ENCODE results near the gene ATP6V0E2. TPM values are rescaled to one million over a fixed set of nuclear protein-coding genes. Genes with fewer than 3 reads are reported as not detected.
"Not testable (repeated sequence)": the region's sequence is repeated elsewhere in the genome, so short reads cannot be mapped to it uniquely, and the experiment has no call there.

Gene ATP6V0E2
- 122 TPM for total RNA-seq

DNA sequence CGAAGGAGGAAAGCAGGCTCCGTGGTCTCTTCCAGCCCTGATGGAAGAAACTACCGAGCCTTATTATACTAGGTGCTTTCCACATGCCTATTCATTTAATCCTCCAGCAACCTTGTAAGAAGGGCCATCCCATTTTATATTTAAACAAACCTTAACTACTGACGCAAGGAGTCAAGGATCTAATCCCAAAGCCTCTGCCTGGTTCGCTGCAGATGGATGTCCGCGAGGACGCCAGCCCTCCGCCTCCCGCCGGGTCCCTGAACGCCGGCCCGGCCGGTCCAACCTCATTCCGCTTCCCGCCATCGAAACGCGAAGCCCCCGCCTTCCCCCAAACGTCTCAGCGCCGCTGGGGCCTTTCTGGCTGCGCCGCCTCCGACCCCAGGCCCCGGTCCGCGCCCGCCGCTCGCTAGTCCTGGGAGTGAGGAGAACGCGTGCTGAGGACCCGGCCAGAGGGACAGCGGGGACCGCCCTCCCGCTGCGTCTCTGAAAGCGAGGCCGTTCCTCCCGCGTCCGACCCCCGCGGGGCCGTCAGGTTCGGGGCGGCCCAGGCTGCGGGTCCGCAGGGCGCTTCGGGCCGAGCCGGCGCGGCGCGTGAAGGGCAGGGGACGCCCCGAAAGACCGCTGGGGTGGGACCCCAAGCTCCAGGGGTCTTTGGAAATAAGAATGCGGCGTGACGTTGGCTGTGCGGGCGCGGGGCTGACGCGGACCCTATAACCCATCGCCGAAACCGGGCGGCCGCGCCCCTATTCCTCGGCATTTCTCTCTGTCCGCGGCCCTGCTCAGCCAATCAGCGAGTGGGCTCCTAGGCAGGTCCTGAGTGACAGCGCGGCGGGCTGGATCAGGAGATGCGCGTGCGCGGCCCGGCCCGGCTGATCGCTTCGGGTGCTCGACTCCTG, at the start of gene ATP6V0E2:
TSS of gene ATP6V0E2 (plus strand) at position 896 of the 896 bp plus-strand sequence. CDS start 97 bp downstream, outside the sequence.
- DNase-seq (ENCODE audit: low spot score in 2 of 2) = peak; percentile 98
- FAIRE-seq = no peak

DNA sequence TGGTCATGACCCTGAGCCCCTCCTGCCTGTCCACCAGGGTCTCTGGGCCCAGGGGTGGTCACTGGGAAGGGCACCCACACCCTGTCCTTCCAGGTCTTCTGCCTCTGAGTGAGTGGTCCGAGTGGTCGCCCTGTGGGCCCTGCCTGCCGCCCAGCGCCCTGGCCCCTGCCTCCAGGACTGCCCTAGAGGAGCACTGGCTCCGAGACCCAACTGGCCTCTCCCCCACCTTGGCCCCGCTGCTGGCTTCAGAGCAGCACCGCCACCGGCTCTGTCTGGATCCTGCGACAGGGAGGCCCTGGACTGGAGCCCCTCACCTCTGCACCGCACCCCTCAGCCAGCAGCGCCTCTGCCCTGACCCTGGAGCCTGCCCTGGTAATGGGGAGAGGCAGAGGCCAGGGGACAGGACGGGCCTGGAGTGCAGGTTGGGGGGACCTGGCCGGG, 49.4 kb upstream of the ATP6V0E2 start:
- DNase-seq (ENCODE audit: low spot score in 2 of 2) = no peak
- FAIRE-seq = no peak

DNA sequence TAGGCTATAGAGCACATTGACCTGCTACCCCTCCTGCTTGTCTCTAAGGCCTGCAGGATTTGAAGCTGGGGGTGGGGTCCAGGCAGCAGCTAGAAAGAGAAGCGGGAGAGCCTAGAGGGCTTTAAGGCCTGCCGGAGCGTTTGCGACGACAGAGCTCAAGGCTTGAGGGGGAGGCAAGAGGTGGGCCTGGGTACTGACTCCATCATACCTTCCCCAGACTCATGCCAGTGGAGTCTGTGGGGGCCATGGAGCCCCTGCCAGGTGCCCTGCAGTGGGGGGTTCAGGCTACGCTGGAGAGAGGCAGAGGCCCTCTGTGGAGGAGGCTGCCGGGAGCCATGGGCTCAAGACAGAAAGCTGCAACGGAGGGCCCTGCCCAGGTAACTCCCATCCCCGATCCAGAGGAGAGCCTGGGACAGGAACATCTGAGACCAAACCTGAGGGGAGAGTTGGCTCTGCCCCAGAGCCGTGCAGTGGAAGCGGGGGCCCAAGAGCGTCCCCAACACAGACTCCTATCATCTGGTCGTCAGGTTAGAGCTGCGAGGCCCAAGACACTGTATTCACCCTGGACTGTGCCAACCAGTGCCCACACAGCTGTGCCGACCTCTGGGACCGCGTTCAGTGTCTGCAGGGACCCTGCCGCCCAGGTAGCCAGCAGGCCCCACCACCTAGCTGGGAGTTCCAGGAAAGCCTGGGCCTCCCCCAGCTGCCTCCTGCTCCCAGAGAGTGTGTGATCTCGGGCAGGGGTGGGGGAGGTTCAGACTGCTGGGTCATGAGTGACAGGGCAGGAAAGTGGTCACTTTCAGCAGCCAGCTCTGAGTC, 48.8 kb upstream of the ATP6V0E2 start:
- no peak for FAIRE-seq
- DNase-seq (ENCODE audit: low spot score in 2 of 2) = no peak

DNA sequence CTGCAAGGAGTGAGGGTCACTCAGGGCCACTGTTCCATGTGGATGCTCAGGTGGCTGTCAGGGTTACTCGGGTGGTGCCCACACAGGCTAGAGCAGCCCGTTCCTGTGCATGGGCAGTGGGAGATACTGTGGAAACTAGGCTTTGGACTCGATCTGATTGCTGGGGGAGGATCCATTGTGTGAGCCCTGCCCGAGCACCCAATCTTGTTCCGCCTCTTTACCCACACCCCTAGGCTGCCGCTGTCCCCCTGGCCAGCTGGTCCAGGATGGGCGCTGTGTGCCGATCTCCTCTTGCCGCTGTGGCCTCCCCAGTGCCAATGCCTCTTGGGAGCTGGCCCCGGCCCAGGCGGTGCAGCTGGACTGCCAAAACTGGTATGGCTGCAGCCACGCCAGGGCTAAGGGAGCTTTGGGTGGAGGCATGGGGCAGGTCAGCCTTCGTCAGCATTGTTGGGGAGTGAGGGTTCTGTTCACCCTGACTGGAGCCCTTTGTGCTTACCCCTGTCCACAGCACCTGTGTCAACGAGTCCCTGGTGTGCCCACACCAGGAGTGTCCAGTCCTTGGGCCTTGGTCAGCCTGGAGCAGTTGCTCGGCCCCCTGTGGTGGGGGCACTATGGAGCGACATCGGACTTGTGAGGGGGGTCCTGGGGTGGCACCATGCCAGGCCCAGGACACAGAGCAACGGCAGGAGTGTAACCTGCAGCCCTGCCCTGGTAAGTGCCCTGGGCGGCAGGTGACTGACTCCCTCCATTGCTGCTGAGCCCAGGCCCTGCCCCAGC, 48.0 kb upstream of the ATP6V0E2 start:
- FAIRE-seq = no peak
- DNase-seq (ENCODE audit: low spot score in 2 of 2) = no peak

DNA sequence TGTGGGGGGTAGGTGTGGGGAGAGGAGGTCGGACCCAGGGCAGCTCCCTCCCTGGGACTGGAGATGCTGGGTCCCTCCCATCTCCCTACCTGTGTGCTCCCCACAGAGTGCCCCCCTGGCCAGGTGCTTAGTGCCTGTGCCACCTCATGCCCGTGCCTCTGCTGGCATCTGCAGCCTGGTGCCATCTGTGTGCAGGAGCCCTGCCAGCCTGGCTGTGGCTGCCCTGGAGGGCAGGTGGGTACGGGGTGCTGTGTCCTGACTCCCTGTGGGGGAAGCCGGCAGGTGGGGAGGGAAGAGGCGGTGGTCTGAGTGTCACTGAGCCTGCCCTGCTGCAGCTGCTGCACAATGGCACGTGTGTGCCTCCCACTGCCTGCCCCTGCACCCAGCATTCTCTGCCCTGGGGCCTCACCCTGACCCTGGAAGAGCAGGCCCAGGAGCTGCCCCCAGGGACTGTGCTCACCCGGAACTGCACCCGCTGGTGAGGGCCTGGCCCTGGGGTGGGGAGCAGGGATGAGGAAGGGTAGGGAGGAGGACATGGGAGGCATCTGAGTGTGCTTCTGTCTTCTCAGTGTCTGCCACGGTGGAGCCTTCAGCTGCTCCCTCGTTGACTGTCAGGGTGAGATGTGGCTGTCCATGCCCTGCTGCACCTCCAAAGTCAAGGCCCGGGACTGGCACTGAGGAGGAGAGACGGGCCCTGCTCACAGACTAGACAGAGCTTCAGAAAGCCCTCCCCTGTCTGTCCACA, 47.3 kb upstream of the ATP6V0E2 start:
- no peak for FAIRE-seq
- no peak for DNase-seq (ENCODE audit: low spot score in 2 of 2)

DNA sequence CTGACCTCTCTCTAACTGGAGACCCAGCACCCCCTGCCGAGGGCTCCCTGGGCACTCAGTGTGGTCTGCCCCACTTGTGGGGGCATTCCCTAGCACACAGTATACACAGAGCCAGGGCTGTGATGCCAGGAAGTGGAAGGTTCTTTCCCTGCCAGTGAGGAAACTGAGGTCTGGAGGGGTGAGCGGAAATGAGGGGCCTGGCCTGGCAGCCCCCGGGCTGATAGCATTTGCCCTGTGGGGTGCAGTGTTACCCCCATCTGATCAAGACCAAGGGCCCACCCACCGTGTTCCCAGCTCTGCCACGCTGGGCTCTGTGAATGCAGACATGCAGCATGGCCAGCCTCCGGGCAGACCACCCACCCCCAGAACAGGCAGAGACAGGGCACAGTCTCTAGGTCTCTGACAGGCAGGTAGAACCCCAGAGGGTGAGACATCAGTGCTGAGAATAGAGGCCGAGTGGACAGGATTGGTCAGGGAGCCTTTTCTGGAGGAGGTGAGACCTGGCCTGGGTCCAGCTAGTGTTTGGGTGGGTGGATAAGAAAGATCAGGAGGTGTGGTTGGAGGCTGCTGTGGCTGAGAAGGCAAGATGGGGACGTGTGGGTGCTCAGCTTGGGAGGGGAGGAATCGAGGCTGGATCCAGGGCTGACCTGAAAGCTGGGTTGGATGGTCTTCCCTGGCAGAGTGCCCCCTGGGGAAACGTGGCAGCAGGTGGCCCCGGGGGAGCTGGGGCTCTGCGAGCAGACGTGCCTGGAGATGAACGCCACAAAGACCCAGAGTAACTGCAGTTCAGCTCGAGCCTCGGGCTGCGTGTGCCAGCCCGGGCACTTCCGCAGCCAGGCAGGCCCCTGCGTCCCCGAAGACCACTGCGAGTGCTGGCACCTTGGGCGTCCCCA, 46.4 kb upstream of the ATP6V0E2 start:
- peak in 1 of 2 donors; percentile 58 for DNase-seq (ENCODE audit: low spot score in 2 of 2)
- no peak for FAIRE-seq

DNA sequence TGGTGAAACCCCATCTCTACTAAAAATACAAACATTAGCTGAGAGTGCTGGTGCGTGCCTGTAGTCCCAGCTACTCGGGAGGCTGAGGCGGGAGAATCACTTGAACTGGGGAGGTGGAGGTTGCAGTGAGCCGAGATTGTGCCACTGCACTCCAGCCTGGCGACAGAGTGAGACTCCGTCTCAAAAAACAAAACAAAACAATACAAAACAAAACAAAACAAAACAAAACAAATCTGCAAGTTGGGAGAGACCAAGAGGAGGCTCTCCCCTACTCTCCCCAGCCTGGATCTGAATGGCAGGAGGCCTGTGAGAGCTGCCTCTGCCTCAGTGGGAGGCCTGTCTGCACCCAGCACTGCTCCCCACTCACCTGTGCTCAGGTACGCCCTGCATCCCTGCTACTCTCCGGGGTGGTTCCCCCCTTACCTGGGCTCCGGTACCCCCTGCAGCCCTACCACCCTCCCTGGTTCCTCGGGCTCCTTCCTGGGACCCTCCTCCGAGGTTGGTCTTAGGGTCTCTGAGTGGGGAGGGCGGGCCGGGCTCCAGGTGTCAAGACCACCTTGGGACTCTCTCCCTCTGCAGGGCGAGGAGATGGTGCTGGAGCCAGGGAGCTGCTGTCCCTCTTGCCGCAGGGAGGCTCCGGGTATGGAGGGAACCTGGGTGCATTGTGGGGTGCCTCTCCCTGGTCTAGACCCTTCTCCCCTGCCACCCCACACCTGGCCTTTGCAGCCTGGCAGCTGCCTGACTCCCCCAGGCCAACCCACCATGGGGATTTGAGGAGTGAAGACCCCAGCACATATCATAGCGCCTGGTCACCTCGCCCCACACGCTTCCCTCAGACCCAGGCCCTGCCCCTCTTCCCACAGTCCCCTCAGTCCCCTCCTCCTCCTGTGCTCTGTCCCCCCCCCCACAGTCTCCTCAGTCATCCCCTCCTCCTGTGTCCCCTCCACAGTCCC, 45.1 kb upstream of the ATP6V0E2 start:
- no peak for FAIRE-seq
- DNase-seq (ENCODE audit: low spot score in 2 of 2) = no peak

DNA sequence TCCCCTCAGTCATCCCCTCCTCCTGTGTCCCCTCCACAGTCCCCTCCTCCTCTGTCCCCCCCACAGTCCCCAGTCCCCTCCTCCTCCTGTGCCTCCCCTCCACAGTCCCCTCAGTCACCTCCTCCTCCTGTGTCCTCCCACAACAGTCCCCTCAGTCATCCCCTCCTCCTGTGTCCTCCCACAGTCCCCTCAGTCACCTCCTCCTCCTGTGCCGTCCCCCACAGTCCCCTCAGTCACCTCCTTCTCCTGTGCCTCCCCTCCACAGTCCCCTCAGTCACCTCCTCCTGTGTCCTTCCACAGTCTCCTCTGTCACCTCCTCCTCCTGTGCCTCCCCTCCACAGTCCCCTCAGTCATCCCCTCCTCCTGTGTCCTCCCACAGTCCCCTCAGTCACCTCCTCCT, 43.2 kb upstream of the ATP6V0E2 start:
- DNase-seq (ENCODE audit: low spot score in 2 of 2); FAIRE-seq: not testable (repeated sequence)

DNA sequence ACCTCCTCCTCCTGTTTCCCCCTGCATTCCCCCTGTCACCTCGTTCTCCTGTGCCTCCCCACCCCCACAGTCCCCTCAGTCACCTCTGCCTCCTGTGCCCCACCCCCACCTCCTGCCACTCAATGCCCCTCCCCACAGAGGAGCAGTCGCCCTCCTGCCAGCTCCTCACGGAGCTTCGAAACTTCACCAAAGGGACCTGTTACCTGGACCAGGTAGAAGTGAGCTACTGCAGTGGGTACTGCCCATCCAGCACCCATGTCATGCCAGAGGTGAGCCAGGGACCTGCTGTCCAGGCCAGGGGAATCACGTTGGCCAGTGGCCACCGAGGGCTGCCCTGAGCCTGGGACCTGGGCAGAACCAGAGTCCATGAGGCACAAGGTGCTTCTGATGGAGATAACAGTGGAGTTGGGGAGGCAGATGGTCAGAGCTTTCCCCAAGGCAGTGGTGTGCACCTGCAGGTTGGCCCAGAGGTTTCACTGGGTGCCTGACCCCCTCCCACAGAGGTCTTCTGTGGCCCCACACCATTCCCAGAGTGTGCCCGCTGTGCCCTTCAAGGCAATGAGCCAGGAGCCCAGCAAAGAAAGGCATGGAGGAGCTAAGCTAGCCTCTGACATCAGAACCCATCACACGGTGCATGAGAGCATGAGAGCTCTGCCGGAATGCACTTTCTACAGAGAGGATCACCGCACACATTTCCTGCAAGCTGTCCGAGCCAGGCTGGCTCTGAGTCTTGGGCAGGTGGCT, 42.6 kb upstream of the ATP6V0E2 start:
- FAIRE-seq = no peak

DNA sequence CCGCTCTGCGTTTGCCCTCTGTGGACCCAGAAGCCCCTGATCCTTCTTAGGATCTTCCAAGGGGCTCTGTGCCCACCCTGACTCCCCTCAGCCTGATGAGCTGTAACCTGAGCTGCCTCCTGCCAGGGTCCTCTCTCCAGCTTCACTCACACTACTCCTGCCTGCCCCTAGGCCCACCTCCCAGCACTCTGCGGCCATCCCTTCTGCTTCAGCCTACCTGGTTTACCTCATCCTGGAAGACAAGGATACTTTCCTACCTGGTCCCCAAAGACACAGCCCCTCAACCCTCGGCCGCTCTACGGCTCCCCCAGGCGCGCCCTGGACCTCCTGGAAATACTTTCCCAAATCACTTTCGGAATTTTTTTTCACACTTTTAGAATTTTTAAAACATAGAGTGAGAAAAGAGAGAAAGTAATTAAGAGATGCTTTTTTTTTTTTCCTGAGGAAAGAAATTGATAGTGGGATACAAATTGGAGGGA, 42.0 kb upstream of the ATP6V0E2 start:
- FAIRE-seq = no peak
- DNase-seq (ENCODE audit: low spot score in 2 of 2) = no peak

More for the DNA sequence above, 42.6 kb upstream of the ATP6V0E2 start:
- DNase-seq (ENCODE audit: low spot score in 2 of 2) = no peak

DNA sequence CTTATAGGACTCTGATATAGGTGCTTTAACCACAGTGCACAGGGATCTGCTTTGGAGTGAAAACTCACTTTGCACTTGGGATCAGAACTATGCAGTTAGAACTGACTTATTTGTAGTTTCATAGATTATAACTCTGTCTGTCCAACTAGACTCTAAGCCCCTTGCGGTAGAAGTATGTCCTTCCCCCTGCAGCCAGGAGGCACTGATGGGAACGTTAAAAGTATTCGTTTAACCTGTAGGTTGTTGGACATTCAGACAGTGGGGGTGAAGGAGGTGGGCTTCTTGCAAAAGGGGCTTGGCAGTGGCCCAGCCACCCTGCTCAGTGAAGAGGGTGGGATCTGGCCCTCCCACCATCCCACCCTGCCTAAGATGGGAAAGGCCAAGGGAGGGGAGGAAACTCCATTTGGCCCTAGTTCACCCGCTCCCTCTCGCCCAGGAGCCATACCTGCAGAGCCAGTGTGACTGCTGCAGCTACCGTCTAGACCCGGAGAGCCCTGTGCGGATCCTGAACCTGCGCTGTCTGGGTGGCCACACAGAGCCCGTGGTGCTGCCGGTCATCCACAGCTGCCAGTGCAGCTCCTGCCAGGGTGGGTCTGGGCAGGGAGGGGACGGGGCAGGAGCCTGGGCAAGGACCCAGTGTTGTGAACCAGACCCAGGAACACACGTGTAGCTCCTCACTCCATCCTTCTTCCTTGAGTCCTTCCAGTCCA, 41.3 kb upstream of the ATP6V0E2 start:
- no peak for FAIRE-seq
- DNase-seq (ENCODE audit: low spot score in 2 of 2) = no peak

DNA sequence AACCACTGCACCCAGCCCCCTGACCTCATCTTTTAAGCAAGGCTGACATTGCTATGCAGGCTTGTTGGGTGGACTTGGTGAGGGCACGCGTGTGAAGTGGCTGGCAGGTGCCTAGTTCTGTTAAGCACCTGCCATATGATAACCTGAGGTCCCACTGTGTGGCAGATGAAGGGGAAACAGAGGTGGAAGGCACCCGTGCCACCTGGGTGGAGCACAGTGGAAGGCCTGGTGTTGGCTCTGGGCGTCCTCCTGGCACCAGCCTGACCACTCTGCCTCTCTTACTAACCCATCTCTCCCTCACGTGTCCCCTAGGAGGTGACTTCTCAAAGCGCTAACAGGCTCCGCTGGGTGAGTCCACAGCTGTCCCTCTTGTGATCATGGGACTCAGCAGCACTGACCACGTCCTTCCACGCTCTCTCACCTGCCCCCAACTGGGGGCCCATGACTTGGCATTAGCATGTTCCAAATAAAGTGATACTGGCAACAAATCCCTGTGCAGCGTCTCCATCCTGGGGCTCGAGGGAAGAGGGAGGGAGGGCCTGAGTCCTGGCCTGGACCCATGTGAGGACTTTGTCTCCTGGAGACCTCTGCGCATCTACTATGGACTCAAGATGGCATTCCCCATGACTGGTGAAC, 40.2 kb upstream of the ATP6V0E2 start:
- no peak for DNase-seq (ENCODE audit: low spot score in 2 of 2)

DNA sequence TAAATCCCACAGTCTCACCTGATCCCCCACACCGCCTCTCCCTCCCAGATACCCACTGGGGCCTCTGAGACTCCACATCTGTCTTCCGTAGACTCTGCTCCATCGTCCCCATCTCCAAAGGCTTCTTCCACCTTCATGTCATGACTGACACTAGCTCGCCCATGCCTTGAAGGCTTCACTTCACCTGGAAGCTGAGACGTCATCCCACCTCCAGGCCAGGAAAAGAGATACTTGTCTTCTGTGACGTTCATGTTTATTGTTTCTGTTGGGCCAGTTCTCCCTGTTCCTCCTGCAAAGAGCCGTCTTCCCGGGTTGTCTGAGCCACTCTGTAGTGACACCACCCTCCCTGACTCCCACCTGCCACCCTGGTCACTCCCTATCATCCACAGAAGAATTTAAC, 39.2 kb upstream of the ATP6V0E2 start:
- no peak for DNase-seq (ENCODE audit: low spot score in 2 of 2)
- no peak for FAIRE-seq

More for the DNA sequence above, 40.2 kb upstream of the ATP6V0E2 start:
- no peak for FAIRE-seq

DNA sequence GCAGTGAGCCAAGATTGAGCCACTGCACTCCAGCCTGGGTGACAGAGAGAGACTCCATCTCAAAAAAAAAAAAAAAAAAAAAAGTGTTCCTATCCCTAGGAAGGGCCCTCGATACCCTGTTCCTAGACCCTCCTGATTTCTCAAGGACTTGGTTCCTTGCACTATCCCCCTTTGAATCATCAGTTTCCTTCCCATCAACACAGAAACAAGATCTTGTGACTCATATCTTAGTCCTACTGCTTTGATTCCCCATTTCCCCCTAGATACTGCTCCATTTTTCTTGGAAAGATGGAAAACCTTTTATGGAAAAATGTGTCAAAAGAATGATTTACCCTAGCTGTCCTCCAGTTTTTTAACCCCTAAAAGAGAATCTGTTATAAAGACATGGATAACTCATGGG, 37.3 kb upstream of the ATP6V0E2 start:
- FAIRE-seq = no peak
- DNase-seq (ENCODE audit: low spot score in 2 of 2) = no peak

DNA sequence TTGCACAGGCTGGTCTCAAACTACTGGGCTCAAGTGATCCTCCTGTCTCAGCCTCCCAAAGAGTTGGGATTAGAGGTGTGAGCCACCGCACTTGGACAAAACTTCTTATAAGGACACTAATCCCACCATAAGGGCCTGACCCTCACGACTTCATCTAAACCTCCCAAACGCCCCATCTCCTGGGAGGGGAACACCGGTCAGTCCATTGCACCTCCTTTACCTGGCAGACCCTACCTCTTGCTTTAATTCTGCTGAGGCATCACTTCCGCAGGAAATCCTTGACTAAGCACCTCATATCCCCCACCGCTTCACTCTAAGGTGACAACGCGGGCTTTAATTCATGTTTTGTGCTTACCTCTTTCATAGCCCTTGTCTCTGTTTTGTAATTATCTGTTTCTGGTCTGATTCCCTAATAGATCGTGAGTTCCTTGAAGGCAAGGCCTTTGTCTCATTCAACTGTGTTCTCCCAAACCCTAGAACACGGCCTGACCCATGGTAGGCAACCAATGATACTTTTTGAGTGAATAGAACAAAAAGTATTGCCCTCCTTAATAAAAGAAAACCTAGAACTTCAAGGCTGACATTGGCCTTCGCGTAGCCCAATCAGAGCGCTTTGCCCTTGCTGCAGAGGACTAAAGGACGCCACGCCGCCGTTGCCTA, 36.1 kb upstream of the ATP6V0E2 start:
- FAIRE-seq (no peak), DNase-seq (ENCODE audit: low spot score in 2 of 2) (no peak)
